HEK293 (cell line): ENCODE measurements around the gene CAMSAP3.

Experiments
- CTCF ChIA-PET: fragments of 350-600 bp; formaldehyde crosslinking; extraction: SDS; loops from one replicate; lab custom pipeline; 2021; ENCODE audit warnings: antibody characterized with exemption; lab: Yijun Ruan, JAX
- POLR2A ChIA-PET: fragments of 300-600 bp; formaldehyde crosslinking; extraction: SDS; loops from one replicate; lab custom pipeline; 2020; ENCODE audit warnings: antibody characterized with exemption, inconsistent platforms; lab: Yijun Ruan, JAX
- H3K27ac ChIP-seq: fragments of 200-500 bp; sonication (Bioruptor generic); 2 replicates; pipeline ENCODE4 v1.5.1; 2014; ENCODE audit warnings: low read depth, low read length, control low read depth, inconsistent platforms; ENCODE audit errors: extremely low read depth
- H3K36me3 ChIP-seq, 2 experiments: fragments of 200-500 bp in 1 of 2; sonication (Bioruptor generic) in 1 of 2; 1 replicate in 1 of 2; 2 replicates in 1 of 2; pipeline ENCODE4 v1.5.1; 2014 to 2017; ENCODE audit warnings: inconsistent platforms in 2 of 2, low read length in 2 of 2; ENCODE audit not compliant: control insufficient read depth in 2 of 2, insufficient read depth in 1 of 2
- H3K4me1 ChIP-seq: fragments of 200-500 bp; sonication (Bioruptor generic); 2 replicates; pipeline ENCODE4 v1.5.1; 2014; ENCODE audit warnings: mild to moderate bottlenecking, low read length, inconsistent platforms; ENCODE audit not compliant: control insufficient read depth, insufficient read depth
- H3K4me3 ChIP-seq: 2 replicates; pipeline ENCODE4 v1.5.1; 2011; ENCODE audit warnings: low read depth, mild to moderate bottlenecking, control low read depth, low read length, moderate library complexity
- H3K9me3 ChIP-seq: fragments of 200-500 bp; sonication (Bioruptor generic); 2 replicates; pipeline ENCODE4 v1.5.1; 2014; ENCODE audit warnings: low read depth, low read length, inconsistent platforms; ENCODE audit not compliant: control insufficient read depth, insufficient read depth
- AEBP2 ChIP-seq: fragments of 450-650 bp; formaldehyde crosslinking; IDR thresholded peaks from 2 replicates; pipeline ENCODE4 v1.5.1; 2016; ENCODE audit warnings: missing biosample characterization, missing genetic modification characterization, borderline replicate concordance
- GLI2 ChIP-seq: fragments of 450-650 bp; formaldehyde crosslinking; IDR thresholded peaks from 2 replicates; pipeline ENCODE4; 2017; ENCODE audit warnings: missing biosample characterization, missing genetic modification characterization, low read depth, borderline replicate concordance
- GLIS1 ChIP-seq: fragments of 450-650 bp; formaldehyde crosslinking; IDR thresholded peaks from 2 replicates; pipeline ENCODE4 v1.5.1; 2016; ENCODE audit warnings: missing biosample characterization, missing genetic modification characterization
- ZBTB17 ChIP-seq: fragments of 450-650 bp; formaldehyde crosslinking; IDR thresholded peaks from 2 replicates; pipeline ENCODE4 v1.5.1; 2016; ENCODE audit warnings: missing biosample characterization, missing genetic modification characterization
- ZBTB20 ChIP-seq: fragments of 450-650 bp; formaldehyde crosslinking; IDR thresholded peaks from 2 replicates; pipeline ENCODE4 v1.5.1; 2016; ENCODE audit warnings: missing biosample characterization, missing genetic modification characterization
- ZIC2 ChIP-seq: fragments of 450-650 bp; formaldehyde crosslinking; IDR thresholded peaks from 2 replicates; pipeline ENCODE4 v1.5.1; 2016; ENCODE audit warnings: missing biosample characterization, missing genetic modification characterization
- ZNF148 ChIP-seq: fragments of 450-650 bp; formaldehyde crosslinking; IDR thresholded peaks from 2 replicates; pipeline ENCODE4 v1.5.0; 2017; ENCODE audit warnings: missing biosample characterization, missing genetic modification characterization, borderline replicate concordance
- ZNF16 ChIP-seq: fragments of 450-650 bp; formaldehyde crosslinking; IDR thresholded peaks from 2 replicates; pipeline ENCODE4 v1.5.1; 2016; ENCODE audit warnings: low read depth, missing biosample characterization, missing genetic modification characterization
- ZNF2 ChIP-seq: fragments of 450-650 bp; formaldehyde crosslinking; IDR thresholded peaks from 2 replicates; pipeline ENCODE4 v1.5.1; 2016; ENCODE audit warnings: missing biosample characterization, missing genetic modification characterization
- ZNF280C ChIP-seq: fragments of 450-650 bp; formaldehyde crosslinking; IDR thresholded peaks from 2 replicates; pipeline ENCODE4 v1.5.1; 2016; ENCODE audit warnings: missing biosample characterization, missing genetic modification characterization
- ZNF48 ChIP-seq: fragments of 450-650 bp; formaldehyde crosslinking; IDR thresholded peaks from 2 replicates; pipeline ENCODE4 v1.5.1; 2016; ENCODE audit warnings: missing biosample characterization, missing genetic modification characterization
- ZNF513 ChIP-seq: fragments of 450-650 bp; IDR thresholded peaks from 2 replicates; pipeline ENCODE4 v1.5.1; 2018; ENCODE audit warnings: missing biosample characterization, missing genetic modification characterization
- ZNF558 ChIP-seq: fragments of 450-650 bp; formaldehyde crosslinking; IDR thresholded peaks from 2 replicates; pipeline ENCODE4 v1.5.1; 2016; ENCODE audit warnings: missing biosample characterization, missing genetic modification characterization
- ZNF561 ChIP-seq: fragments of 450-650 bp; IDR thresholded peaks from 2 replicates; pipeline ENCODE4 v1.5.1; 2018; ENCODE audit warnings: missing biosample characterization, missing genetic modification characterization, borderline replicate concordance

Gene CAMSAP3

GRCh38 chr19:7554990-7555864 lies 40.4 kb upstream of the CAMSAP3 start (continued):
- no peak for TF ChIP-seq ZNF148 (tag by site-specific recombination)
- no peak for TF ChIP-seq ZNF280C (tag by site-specific recombination)
- no peak for TF ChIP-seq ZNF16 (tag by site-specific recombination)
- TF ChIP-seq ZNF2 = no peak
- TF ChIP-seq GLI2 (tag by site-specific recombination) = no peak
- TF ChIP-seq ZBTB20 (tag by site-specific recombination) = no peak
- TF ChIP-seq ZIC2 (tag by site-specific recombination) = no peak
- TF ChIP-seq ZNF558 = no peak
- TF ChIP-seq AEBP2 (tag by site-specific recombination) = no peak
- no peak for TF ChIP-seq ZBTB17

GRCh38 chr19:7556696-7557315 lies 38.9 kb upstream of the CAMSAP3 start:
- ChIA-PET CTCF (no interaction called here), POLR2A (no interaction called here)
- H3K9me3 ChIP-seq = no peaks in the 10 kb centered on the region
- peaks cover 0 to 31% of the 10 kb centered on the region in 2 experiments; a peak in 2 of 3 replicates for H3K36me3 ChIP-seq
- H3K4me1 ChIP-seq = no peaks in the 10 kb centered on the region
- H3K4me3 ChIP-seq = no peak overlapping the region
- no peak for TF ChIP-seq ZNF513 (tag by site-specific recombination)
- no peak for TF ChIP-seq GLIS1
- H3K27ac ChIP-seq = no peak overlapping the region

- Histone ChIP-seq H3K4me1 (no peaks in the 10 kb centered on the region), H3K4me3 (no peak overlapping the region), H3K9me3 (no peaks in the 10 kb centered on the region), H3K27ac (no peak overlapping the region), H3K36me3 (peaks cover 0 to 31% of the 10 kb centered on the region in 2 experiments; a peak in 2 of 3 replicates)
- TF ChIP-seq ZNF561 = no peak
- TF ChIP-seq ZNF48 = no peak
- POLR2A ChIA-PET = no interaction called here
- CTCF ChIA-PET = interaction anchor here (0.8 to 2.1 kb wide), 2 partner anchors 10 to 12 kb away, joined by 4 to 6 read pairs; no protein-coding TSS in a partner anchor
These were observed 37.0 kb upstream of the CAMSAP3 start for GRCh38 chr19:7558667-7559066.
